ENCODE results near the gene OBSCN. TPM values are rescaled to one million over a fixed set of nuclear protein-coding genes. Genes with fewer than 3 reads are reported as not detected.

The OBSCN gene
- total and polyA plus RNA-seq, 2 of the 13 experiments (the other 11 are each of a cell fraction or from before 2014, with no cell fraction given): 0.20 TPM

GRCh38 chr1:228423404-228424053 lies 215.7 kb downstream of the OBSCN start (continued):
- TF ChIP-seq ZNF609 (CRISPR knock-in tag; IDR thresholded peaks at IDR 0.05; ENCODE audit: borderline replicate concordance): 0 out of 2 replicates have a peak, but pooled peaks have one; percentile 26
- peak; percentile 59 for TF ChIP-seq SKI (IDR thresholded peaks at IDR 0.05; ENCODE audit: partially characterized antibody)
- TF ChIP-seq ZNF839 (CRISPR knock-in tag; IDR thresholded peaks at IDR 0.05; ENCODE audit: borderline replicate concordance): no peak
- TF ChIP-seq ZFP62 (CRISPR knock-in tag; IDR thresholded peaks at IDR 0.05): no peak
- TF ChIP-seq CENPBD1 (CRISPR knock-in tag; IDR thresholded peaks at IDR 0.05; ENCODE audit: borderline replicate concordance, low read depth): no peak
- peak; percentile 15; the same call in 1 of the 3 replicates for TF ChIP-seq MXI1 (IDR thresholded peaks at IDR 0.05; ENCODE audit: borderline replicate concordance, low read depth, low read length)
- 0 out of 2 replicates have a peak, but pooled peaks have one; percentile 46 for TF ChIP-seq ZNF589 (CRISPR knock-in tag; conservative IDR thresholded peaks at IDR 0.05)
- no peak for TF ChIP-seq THAP9 (CRISPR knock-in tag; IDR thresholded peaks at IDR 0.05; ENCODE audit: borderline replicate concordance)
- no peak for TF ChIP-seq SP2 (CRISPR knock-in tag; IDR thresholded peaks at IDR 0.05)
- TF ChIP-seq CHCHD3 (CRISPR knock-in tag; IDR thresholded peaks at IDR 0.05): no peak
- 0 out of 2 replicates have a peak, but pooled peaks have one; percentile 32 for TF ChIP-seq MEF2D (CRISPR knock-in tag; IDR thresholded peaks at IDR 0.05)
- no peak for TF ChIP-seq ZFP41 (CRISPR knock-in tag; IDR thresholded peaks at IDR 0.05; ENCODE audit: borderline replicate concordance)
- 0 out of 2 replicates have a peak, but pooled peaks have one; percentile 20 for TF ChIP-seq KAT8 (CRISPR knock-in tag; IDR thresholded peaks at IDR 0.05)
- peak; percentile 69; the same call in 1 of the 2 replicates for TF ChIP-seq MYC (CRISPR knock-in tag; IDR thresholded peaks at IDR 0.05; ENCODE audit: borderline replicate concordance)
- TF ChIP-seq KDM3A (CRISPR knock-in tag; IDR thresholded peaks at IDR 0.05; ENCODE audit: low read depth): no peak
- TF ChIP-seq ZNF441 (CRISPR knock-in tag; IDR thresholded peaks at IDR 0.05; ENCODE audit: borderline replicate concordance): no peak
